ENCODE measurements around the gene PDE4D.

PDE4D gene

GRCh38 chr5:59838067-59838466 is 55.5 kb downstream of the PDE4D start:
- DNase-seq = no peak

GRCh38 chr5:59837071-59837470 is 56.5 kb downstream of the PDE4D start:
- DNase-seq = no peak

DNA sequence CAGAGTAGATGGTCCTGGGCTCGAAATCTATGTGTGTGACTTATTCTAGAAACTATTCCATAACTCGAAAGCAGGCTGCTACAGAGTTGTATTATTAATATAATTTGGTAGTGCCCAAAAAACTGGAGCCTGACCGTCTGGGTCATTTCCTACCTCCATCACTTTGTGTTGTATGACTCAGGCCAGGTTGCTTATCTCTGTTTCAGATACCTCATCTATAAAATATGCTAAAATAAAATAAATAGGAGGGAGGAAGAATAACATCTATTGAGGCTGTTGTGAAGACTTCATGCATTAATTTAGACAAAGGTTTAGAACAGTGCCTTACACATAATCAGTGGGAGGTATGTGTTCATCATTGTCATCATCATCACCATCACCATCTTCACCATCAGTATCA is 57.7 kb downstream of the PDE4D start:
- DNase-seq = no peak

DNA sequence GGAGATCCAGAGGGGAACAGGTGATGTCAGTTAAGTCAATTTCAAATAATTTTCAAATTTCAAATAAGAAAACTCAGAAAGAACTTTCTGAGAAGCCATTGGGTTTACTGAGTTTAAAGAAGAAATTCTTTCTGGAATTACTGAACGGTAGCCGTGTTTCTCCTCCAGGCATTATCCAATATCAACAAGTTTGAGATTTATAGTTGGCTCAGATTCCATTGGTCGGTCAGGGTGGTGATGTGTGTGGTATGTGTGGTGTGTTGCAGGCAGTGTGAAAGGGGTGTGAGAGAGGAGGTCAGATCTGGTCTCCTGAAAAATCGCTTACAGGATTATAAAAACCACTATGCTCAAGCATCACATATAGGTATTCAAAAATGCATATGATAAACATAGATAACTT is 60.1 kb downstream of the PDE4D start:
- DNase-seq = no peak

GRCh38 chr5:59832577-59833301 is 60.8 kb downstream of the PDE4D start:
- DNase-seq = no peak

DNA sequence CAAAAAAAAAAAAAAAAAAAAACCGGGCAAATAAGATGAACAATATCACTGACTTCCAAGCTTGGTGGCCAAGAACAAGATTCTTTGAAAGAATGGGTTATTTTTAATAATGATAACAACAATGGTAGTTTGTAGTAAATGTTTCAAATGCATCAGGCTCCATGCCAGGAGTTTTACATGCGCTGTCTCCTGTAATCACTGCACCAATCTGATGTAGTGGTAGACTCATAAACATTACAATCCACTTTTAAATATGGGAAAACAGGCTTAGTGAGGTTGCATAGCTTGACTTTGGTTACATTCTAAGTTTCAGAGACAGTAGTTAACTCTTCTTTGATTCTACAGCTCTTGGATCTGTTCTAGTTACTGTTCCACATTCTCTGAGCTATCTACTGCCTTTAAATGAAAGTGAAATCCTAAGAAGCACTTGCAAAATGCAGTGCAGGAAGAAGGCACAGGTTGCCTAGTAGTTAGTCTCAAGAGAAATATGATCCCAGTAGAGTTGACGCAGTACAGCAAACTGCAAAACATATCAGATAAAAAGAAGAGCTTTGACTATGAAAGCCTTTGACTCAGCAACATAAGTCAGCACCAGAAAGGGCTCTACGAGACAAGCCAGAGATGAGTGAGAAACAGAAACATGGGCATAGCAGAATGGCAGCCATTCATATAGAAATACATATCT is 62.1 kb downstream of the PDE4D start:
- DNase-seq = no peak

DNA sequence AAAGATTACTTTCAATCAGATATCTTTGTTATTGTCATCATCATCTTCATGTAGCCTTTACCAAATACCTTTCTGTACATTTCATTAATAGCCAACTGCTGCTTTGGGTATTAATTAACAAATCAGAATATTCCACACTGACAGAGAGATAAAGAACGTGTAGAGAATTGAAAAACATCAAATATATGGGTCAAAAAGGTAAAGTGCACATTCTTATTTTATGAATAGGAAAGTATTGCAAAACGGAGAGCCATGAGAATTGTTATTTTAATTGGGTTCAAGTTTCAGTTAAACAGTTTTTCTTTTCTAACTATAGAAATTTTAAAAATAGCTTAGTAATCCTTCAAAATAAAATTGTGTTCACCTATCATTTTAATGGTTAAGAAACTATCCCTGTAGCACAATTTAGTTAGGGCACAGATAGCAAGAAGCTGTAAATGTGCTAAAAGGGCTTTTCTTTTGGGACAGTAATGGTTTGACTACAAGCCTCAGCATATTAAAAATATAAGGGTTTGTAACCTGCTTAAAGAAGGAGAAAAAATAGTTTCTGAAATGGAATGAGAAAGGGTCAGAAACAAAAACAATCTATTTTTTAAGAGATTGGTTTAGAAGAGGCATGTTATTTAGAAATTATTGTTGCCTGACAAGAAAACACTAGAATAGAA is 62.9 kb downstream of the PDE4D start:
- no peak for DNase-seq

GRCh38 chr5:59829922-59830321 is 63.6 kb downstream of the PDE4D start:
- DNase-seq = no peak

DNA sequence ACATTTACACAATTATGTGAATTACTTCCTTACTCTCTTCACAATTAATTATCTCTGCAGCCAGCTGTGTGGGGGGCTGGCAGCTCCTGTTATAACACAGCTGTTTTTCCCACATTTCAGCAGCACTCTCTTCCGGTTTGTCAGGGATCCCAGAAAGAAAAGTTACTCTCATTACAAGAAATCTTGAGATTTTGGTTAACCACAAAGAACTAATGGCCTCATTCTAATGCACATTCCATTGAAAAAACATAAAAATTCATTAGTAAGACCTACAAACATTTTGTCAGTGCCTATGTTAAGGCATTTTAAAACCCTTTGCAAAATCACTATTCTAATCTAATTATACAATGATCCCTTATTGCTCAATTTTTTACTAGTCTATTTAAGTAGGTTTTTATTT is 64.1 kb downstream of the PDE4D start:
- no peak for DNase-seq

- no peak for DNase-seq
Observed at GRCh38 chr5:59828623-59829022, 64.9 kb downstream of the PDE4D start.

- no peak for DNase-seq
Observed at GRCh38 chr5:59826996-59827395, 66.5 kb downstream of the PDE4D start.

- DNase-seq = no peak
Observed at GRCh38 chr5:59823420-59823819, 70.1 kb downstream of the PDE4D start.

- no peak for DNase-seq
Observed at GRCh38 chr5:59819806-59820205, 73.7 kb downstream of the PDE4D start.

DNA sequence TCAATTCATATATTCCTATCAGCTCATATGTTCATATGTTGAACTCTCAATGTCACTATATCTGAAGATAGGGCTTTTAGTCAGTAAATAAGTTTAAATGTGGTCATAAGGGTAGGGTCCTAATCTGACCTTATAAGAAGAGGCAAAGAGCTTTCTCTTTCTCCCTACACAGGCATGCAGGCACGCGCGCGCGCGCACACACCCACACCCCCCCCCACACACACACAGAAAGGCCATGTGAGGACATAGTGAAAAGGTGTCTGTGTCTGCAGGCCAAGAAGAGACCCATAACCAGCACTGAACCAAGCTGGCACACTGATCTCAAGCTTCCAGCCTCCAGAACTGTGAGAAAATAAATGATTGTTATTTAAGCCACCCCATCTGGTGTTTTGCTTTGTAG is 76.0 kb downstream of the PDE4D start:
- no peak for DNase-seq

- no peak for DNase-seq
Observed at GRCh38 chr5:59816654-59817300, 76.7 kb downstream of the PDE4D start.

GRCh38 chr5:59814537-59814872 is 79.0 kb downstream of the PDE4D start:
- DNase-seq = no peak

- no peak for DNase-seq
Observed at GRCh38 chr5:59813761-59814536, 79.6 kb downstream of the PDE4D start.

DNA sequence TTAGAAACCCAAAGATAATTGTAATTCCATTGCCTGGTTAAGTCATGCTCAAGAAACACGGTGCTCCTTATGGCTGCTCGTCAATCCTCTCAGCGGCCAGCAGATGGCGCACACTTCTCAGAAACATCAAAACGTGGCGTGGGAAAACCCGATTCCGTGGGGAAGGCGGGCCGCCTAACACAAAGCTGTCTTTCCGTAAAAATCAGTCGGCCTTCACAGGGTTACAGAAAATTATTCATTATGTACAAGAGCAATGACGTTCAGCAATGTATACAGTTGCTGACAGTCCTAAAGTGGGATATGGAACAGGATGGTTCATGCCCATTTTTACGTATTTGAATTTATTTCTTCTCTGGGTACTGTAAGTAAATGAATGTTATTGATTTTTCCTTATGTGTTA is 83.5 kb downstream of the PDE4D start:
- peak; percentile 54 for DNase-seq

DNA sequence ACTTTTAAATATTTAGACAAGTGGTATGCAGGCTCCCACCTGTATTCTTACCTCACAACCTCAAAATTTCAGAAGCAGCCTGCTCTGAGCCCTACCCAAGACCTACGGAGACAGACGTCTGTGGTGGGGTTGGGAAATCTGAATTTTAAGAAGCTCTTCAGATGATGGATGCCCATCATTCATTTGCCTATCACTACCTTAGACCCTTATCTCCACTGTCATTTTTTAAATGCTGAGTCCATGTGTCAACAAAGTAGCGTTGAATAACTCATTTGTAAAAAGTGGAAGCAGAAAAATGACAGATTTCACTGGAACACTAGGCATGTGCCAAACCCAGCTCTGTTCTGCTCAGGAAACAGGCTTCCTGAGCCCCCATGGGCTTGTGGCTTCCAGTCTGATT is 85.7 kb downstream of the PDE4D start:
- DNase-seq = no peak

- no peak for DNase-seq
Observed at GRCh38 chr5:59800347-59800893, 93.1 kb downstream of the PDE4D start.

- DNase-seq = no peak
Observed at GRCh38 chr5:59799668-59800346, 93.7 kb downstream of the PDE4D start.

All from activated CD4-positive, alpha-beta T cell treated with anti-CD3 and anti-CD28 coated beads, Interleukin-2, amount 50 U/mL, for 1 hour (primary cell).